ENCODE results near the gene AKAP6. TPM values are rescaled to one million over a fixed set of nuclear protein-coding genes. Genes with fewer than 3 reads are reported as not detected.

Gene AKAP6
- total RNA-seq, 4 donors from 2014 or later = 2.0 to 11.0 (median 4.2) TPM

- Histone ChIP-seq H3K9me3 (no peaks in the 10 kb centered on the region), H3K27me3 (no peaks in the 10 kb centered on the region), H3K36me3 (no peaks in the 10 kb centered on the region), H3K4me3 (no peak overlapping the region), H3K4me1 (peaks cover 4% of the 10 kb centered on the region), H3K27ac (no peak overlapping the region)
- WGBS = 58% methylated on average over 2 of the region's 2 CpGs
- no peak for DNase-seq (ENCODE audit: low spot score in 2 of 2)
- TF ChIP-seq CTCF (IDR thresholded peaks at IDR 0.05) (no peak), POLR2AphosphoS5 (IDR thresholded peaks at IDR 0.05) (no peak), POLR2A (IDR thresholded peaks at IDR 0.05) (no peak), EP300 (IDR thresholded peaks at IDR 0.05) (no peak)
Observed at GRCh38 chr14:32720927-32721326, 391.8 kb downstream of the AKAP6 start.

DNA sequence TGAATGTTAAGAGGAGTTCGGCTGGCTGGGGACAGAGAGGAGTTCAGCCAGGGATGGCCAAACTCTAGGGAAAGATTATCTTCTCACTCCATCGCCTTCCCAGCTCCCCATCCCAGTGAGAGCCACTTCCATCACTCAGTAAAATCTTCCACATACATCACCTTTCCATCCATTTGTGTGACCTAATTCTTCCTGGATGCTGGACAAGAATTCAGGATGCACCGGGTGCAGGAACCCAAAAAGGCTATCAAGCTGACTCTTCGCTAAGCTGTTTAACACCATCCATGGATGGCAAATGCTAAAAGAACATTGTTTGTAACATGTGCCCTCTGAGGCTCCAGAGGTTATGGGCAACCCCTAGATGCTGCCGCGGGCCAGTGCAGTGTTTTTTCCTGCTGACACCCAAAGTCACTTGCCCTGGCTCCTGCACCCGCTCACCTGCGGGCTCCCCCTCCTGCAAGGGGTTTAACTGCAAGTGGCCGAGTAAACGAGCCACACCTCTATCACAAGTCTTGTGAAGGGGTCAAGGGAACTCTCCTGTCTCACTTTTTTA lies 393.6 kb downstream of the AKAP6 start:
- no peak for TF ChIP-seq CTCF (IDR thresholded peaks at IDR 0.05)
- TF ChIP-seq POLR2A (IDR thresholded peaks at IDR 0.05) = no peak
- TF ChIP-seq EP300 (IDR thresholded peaks at IDR 0.05) = no peak
- TF ChIP-seq POLR2AphosphoS5 (IDR thresholded peaks at IDR 0.05) = no peak
- H3K36me3 ChIP-seq = no peaks in the 10 kb centered on the region

GRCh38 chr14:32724867-32725471 lies 395.9 kb downstream of the AKAP6 start:
- 17% methylated on average over 6 of the region's 6 CpGs for WGBS
- no peaks in the 10 kb centered on the region for H3K36me3 ChIP-seq
- peaks cover 4% of the 10 kb centered on the region for H3K4me1 ChIP-seq
- H3K4me3 ChIP-seq = peak overlapping the region; percentile 11
- no peaks in the 10 kb centered on the region for H3K9me3 ChIP-seq
- H3K27me3 ChIP-seq = no peaks in the 10 kb centered on the region
- TF ChIP-seq POLR2A (IDR thresholded peaks at IDR 0.05) (no peak), CTCF (IDR thresholded peaks at IDR 0.05) (no peak), EP300 (IDR thresholded peaks at IDR 0.05) (no peak), POLR2AphosphoS5 (IDR thresholded peaks at IDR 0.05) (no peak)
- DNase-seq (ENCODE audit: low spot score in 2 of 2) = no peak
- no peak overlapping the region for H3K27ac ChIP-seq

More for the DNA sequence above, 393.6 kb downstream of the AKAP6 start:
- Histone ChIP-seq H3K4me3 (no peak overlapping the region), H3K9me3 (no peaks in the 10 kb centered on the region), H3K27me3 (no peaks in the 10 kb centered on the region), H3K4me1 (peaks cover 4% of the 10 kb centered on the region), H3K27ac (no peak overlapping the region)
- no peak for DNase-seq (ENCODE audit: low spot score in 2 of 2)
- WGBS = 93% methylated on average over 10 of the region's 10 CpGs

GRCh38 chr14:32726516-32726915 lies 397.4 kb downstream of the AKAP6 start:
- Histone ChIP-seq H3K36me3 (no peaks in the 10 kb centered on the region), H3K27ac (no peak overlapping the region), H3K4me1 (peaks cover 4% of the 10 kb centered on the region), H3K4me3 (no peak overlapping the region), H3K27me3 (no peaks in the 10 kb centered on the region), H3K9me3 (no peaks in the 10 kb centered on the region)
- 76% methylated on average over 4 of the region's 4 CpGs for WGBS
- no peak for DNase-seq (ENCODE audit: low spot score in 2 of 2)
- TF ChIP-seq CTCF (IDR thresholded peaks at IDR 0.05) = no peak

- TF ChIP-seq CTCF (IDR thresholded peaks at IDR 0.05) (no peak), POLR2AphosphoS5 (IDR thresholded peaks at IDR 0.05) (no peak), EP300 (IDR thresholded peaks at IDR 0.05) (no peak), POLR2A (IDR thresholded peaks at IDR 0.05) (no peak)
- 91% methylated on average over 5 of the region's 5 CpGs for WGBS
- Histone ChIP-seq H3K36me3 (no peaks in the 10 kb centered on the region), H3K4me3 (no peak overlapping the region), H3K27ac (no peak overlapping the region), H3K27me3 (no peaks in the 10 kb centered on the region), H3K4me1 (peaks cover 4% of the 10 kb centered on the region), H3K9me3 (no peaks in the 10 kb centered on the region)
- DNase-seq (ENCODE audit: low spot score in 2 of 2) = no peak
Observed at GRCh38 chr14:32727832-32728231, 398.7 kb downstream of the AKAP6 start.
